ENCODE measurements around the gene RCC2.

RCC2 gene

DNA sequence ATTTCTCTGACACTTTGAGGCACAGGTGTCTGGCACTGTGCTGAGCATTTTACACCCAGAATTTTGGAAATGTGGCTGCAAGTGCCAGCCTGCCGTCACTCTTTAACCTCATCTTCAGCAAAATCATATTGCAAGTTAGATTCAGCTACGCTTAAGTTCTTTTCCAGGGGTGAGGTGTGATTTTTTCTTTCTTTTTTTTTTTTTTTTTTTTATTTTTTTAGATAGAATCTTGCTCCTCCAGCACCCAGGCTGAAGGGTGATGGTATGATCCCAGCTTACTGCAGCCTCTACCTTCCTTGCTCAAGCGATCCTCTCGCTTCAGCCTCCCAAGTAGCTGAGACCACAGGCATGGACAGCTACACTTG is 2.5 kb upstream of the RCC2 start:
- DNase-seq = no peak

DNA sequence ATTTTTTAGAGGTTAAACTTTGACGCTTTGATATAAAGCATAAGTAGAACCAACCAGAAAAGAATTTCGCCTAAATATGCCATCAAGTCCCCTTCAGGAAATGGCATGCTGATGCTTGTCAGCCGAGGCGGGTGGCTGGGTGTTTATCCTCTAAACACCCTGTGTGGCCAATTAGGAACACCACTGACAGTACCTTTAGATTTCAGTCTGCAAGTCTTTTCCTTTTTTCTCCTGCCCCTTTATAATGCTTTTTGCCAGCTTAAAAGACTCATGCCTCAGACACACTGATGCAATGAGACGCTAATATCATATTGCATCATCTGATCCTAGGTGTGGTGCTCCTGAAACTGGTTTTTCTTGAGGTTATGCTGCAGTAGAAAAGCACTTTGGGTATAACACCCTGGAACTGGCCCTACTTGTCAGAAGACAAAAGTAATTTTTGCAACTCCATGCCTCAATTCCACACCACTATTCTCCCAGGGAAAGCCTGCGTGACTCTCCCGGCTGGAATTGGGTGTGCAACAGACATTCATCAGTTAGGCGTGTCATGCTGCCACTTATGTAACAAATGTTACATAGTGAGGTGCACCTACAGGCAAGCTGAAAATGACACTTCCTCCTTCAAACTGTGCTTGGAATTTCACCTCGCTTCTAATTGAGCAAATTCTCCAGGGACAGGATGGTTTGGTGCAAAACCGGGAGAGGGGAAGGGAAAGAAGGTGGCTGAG is 2.0 kb upstream of the RCC2 start:
- DNase-seq = peak; percentile 70

DNA sequence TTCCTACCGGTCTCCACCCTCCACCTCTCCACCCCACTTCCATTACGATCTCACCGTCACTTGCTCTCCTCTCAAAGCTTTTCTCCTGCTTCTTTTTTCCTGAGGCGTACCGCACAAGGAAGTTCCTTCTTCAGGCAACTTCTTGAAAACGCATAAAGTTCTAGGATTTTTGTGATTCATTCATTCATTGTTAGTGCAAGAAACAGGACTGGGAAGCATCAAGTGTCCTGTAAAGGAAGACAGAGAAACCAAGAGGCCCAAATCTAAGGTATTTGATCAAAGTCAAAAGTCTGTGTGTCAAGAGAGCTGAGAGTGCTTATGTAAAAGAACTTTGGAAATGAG is 1.3 kb upstream of the RCC2 start:
- no peak for DNase-seq

DNA sequence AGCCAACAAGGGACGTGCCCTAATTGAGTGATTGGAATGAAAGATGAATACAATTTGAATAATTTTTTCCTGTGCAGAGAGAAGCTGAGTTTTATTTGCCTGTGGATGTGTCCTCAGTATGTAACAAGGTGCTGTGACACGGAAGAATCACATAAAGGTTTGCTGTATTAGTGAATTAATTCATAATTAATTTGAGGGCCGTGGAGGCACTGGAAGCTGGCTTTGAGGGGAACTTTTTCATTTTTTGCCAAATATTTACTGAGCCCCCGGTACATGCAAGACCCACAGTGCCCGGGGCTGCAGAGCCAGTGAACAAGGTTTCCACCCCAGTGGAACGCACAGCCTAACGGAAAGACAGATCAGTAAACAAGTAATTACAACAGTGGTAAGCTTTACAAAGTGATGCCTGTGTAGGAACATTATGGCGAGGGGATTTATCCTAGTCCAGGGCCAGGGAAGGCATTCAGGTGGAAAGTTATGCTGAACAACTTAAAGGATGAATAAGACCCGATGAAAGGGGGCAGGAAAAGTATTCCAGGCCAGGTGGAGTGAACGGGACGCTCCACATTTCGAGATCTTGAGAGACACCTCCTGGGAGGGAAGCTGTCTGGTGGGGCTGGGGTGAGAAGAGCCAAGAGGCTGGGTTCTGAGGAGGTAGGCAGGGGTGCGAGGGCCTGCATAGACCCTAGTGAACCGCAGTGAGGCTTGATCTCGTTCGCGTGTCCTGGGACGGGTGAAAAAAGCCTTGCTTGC is 773 bp upstream of the RCC2 start:
- DNase-seq = no peak

DNA sequence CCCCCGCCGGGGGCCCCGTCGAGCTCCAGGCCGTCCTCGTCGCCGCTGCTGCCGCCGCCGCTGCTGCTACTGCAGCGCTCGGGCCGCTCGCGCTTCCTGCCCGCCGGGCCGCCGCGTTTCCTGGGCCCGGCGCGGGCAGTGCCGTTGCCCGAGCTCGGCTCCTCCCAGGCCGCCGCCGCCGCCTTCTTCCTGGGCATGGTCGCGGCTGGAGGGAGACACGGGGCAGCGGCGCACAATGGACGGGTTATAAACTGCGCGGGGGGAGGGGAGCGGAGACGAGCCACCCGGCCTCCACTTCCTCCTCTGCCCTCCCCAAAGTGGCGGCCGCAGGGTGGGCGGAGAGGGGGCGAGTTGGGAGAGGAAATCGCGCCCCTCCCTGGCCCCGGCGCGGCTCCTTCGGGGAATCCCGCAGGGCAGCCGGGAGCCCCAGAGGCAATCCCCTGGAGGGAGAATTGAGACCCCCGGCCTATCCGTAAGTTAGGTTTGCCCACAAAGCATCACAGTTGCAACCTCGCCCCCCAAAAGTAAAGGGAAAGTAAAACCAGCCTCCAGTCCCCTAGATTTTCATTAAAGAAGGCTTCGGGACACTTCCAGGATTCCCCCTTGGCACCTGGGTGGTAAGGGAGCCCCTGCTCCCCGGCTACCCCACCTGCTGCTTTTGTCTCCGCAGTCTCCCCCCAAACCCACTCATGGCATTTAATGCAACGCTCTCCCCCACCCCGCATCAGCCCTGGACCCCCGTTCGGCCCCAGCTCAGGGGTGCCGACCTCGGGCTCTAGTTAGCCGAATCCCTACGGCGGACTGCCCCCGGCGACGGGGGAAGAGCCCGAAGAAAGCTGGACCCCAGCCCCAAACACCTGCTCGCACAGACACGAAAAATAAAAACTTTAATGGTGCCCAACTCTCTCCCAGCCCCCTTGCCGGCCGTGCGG is 893 bp downstream of the RCC2 start:
- peak; percentile 69 for DNase-seq

DNA sequence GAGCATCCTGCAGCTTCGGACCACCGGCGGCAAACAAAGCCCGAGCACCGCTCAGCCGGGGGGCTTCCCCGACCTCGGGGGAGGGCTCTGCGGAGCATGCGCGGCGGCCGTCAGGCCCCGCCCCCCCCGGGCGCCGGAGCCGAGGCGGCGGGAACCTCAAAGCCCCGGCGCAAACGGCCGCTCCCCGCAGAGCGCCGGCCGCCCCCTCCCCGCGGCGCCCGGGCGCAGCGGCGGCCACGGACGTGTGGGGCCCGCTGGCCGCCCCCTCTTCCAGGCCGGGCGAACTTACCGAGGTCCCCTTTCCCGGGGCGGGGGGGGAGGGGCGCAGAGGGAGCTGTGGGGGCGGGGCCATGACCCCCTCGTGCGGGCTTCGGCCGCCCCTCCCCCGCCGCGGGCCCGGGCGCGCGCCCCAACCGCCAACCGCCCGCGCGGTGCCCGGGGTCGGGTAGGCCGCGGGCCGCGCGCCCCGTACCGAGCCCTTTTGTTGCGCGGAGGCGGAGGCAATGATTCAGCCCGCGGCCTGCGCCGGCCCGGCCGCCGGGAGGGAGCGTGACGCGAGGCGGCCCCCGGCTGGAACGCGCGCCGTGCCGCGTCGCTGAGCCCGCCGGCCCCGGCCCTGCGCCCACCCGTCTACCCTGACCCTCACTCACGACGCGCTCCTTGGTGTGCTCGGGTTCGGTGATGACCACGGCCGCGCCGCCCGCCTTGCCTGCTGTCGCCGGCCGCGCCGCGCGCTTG is 1.7 kb downstream of the RCC2 start:
- DNase-seq = peak; percentile 58

DNA sequence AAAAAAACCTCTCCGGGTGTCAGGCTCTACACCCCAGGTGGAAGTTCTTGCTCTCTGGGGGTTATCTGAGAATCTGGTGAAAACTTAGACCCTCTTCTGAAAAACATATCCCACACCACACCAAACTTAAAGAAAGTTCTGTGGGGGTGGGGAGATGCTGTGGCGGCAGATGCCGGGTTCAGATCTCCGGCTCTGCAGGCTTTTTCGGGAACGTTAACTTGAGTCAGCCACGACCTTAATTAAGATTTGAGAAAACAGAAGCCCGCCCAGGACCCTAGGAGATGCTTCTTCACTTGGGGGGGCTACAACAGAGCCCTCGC is 2.3 kb downstream of the RCC2 start:
- DNase-seq = no peak

DNA sequence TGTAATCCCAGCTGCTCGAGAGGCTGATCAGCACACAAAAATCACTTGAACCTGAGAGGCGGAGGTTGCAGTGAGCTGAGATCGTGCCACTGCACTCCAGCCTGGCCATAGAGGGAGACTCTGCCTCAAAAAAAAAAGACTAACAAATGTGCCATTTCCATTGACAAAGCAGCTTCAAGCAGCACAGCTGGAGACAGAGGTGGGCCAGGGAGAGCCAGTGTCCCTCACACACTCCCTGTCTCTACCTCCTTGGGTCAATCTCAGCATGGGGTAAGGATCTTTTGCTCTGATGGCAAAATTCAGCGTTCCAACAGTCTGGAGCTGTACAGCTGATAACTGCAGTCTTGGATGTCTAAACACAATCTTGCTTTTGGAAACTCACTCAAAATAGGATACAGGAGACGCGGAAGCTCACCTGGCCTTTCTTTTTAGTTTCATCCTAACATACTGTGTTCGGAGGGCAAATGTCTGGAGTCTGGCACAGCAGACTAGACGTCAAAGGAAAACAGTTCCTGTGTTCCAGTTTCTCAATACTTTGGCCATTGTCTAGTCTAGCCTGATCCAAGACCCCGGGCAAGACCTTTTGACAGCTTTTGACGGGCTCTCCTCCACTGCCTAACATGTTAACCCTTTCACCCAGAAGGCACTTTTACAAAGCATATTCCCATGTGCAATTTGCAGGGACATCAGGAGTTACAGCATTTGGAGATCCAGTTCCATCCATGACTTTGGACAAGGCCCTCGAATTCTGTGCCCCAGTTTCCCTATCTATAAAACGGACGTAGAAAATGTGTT is 2.9 kb downstream of the RCC2 start:
- no peak for DNase-seq

DNA sequence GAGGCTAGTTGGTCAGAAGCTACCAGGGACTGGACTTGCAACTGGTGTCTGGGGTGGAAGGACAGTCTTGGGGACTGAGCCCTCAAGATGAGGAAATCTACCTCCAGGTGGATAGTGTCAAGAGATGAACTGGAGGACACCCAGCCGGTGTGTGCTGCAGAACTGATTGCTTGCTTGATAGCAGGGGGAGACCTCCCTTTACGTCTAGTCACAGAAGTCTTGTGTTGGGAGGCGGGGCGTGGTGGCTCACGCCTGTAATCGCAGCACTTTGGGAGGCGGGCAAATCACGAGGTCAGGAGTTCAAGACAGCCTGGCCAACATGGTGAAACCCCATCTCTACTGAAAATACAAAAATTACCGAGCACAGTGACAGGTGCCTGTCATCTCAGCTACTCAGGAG is 4.9 kb downstream of the RCC2 start:
- no peak for DNase-seq

DNA sequence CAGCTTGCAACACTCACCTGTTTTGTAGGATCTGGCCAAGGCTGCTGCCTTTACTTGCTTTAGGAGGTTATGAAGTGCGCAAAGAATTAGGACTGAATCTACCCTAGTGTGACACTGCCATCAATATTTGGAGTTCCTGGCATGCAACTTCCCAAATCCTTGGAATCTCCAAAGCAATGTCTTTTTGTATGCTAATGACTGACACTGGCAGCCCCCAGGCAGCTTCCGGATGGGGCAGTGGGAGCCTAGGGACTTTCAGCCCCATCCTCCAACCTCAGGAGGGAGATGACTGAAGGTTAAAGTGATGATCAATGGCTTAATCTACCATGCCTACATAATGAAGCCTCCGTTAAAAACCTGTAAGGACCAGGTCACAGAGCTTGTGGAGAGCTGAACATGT is 5.5 kb downstream of the RCC2 start:
- no peak for DNase-seq

DNA sequence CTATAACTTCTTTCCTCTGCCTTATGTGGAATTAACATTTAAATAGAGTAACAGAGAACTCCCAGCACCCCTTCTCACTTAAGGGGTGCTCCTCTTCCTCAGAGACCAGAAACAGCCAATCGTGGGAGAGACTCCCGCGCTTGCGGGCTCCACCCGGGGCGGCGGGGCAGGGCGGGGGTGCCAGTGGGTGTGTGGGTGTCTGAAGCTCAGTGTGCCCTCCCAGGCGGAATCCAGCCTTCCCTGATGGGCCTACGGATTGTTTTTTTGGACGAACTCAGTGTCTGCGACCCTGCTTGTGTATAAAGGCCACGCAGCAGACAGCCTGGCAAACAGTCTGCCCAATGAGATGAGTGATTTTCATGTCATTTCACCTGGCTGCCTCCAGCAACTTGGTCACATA is 6.2 kb downstream of the RCC2 start:
- DNase-seq = no peak

DNA sequence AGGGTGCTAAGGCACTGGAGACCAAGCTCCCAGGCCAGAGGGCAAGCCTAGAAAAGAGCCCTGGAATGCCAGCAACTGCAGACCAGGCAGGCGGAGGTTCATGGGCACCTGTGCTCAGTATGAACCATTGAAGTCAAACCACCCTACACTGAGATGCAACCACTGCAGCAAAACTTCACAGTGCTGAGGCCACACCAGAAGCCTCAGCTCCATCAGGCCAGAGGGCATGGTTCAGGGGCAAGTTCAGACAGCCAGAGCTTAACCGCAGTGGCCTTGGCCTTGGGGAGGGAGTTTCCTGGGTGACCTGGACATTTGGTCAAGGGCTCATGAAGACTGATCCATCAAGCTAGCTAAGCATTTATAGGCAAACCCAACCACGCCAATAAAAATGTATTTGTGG is 7.1 kb downstream of the RCC2 start:
- DNase-seq = no peak

DNA sequence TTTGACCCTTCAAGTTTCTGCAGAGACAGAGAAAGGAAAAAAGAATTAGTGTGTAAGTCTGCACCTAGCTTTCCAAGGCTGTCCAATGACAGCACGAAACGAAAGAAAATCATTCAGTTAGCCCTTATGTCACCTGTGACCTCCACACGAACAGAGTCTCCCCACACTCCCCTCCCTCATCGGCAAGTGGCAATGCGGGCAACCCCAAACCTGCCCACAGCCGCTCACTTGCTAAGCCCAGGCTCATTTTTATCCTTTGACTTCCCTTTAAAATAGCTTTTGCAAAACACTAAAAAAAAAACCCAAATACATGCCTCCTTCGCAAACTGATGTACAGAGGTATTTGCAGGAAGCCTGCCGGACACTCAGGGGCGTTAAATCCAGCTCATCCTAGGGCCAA is 10.3 kb downstream of the RCC2 start:
- no peak for DNase-seq

DNA sequence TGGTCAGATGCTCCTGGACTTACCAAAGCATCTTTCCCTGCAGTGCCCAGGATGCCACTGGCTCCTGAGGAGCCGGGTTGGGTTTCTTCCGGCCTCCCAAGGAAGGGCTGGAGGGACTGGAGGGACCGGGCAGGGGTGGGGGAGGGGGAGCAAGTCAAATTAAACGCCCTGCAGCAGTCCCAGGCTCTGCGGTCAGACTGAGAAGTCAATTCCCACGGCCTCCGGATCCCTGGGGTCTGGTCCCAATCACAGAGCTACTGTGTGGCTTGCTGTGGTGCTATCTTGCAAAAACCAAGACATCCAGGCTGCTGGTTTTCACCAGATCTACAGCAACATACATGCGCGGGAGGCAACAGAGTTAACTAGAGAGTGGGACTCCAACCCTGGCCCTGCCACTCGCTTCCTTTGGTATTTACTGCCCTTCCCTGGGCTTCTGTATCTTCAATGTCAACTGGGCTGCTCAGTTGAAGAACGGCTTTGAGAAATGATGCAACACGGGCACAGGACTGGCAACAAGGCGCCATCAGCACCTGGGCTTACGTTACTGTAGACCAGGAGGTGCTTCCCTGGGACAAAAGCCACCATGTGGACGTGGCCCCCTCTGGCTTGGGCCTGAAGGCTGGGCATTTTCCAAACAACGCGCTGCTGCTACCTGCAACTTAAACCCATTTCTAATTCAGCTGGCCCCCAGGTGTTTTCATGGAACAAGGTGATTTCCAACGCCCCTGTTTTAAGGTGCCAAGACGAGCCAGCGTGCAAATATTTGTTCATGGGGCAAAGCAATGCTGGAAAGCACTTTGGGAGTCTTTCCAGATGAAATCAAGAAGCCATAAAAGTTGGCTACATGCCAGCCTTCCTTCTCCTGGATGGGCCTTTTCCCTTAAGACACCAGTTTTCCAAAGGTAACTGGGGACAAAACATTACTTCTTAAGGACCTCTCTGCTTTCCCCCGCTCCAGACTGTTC is 11.5 kb downstream of the RCC2 start:
- DNase-seq = no peak

DNA sequence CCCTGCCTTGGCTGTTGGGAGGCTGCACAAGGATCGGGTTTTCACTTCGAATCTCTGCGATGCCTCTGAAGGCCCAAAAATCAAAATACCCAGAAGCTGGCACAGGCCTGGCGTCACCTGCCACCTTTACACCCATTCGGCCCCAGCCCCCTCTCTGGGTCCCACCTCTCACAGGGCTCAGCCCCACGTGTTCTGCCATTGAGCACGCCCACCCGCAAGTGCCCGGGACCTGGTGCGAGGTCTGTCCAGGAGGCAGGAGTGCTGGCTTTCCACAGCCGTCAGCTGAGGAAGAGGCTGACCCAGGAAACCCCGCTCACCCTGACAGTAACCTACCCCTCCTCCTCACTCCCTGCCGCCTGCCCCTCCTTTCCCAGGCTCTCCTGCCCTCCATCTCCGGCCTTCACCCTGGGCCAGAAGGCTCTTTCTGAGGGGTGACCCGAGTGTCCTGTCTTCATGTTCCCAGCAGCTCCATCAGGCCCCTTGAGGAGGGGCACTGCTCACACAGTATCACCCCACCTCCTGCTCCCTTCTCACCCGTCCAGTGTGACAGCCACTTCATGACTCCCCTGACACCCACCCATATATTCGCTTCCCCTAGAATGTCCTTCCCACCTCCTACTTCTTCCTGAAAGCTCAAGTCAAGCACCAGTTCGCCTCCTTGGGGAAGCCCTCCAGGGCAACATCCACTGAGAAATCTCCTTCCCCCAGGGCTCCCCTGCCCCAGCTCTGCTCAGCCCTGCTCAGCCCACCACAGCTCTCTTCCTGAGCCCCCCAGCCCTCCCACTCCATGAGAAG is 13.5 kb downstream of the RCC2 start:
- no peak for DNase-seq

DNA sequence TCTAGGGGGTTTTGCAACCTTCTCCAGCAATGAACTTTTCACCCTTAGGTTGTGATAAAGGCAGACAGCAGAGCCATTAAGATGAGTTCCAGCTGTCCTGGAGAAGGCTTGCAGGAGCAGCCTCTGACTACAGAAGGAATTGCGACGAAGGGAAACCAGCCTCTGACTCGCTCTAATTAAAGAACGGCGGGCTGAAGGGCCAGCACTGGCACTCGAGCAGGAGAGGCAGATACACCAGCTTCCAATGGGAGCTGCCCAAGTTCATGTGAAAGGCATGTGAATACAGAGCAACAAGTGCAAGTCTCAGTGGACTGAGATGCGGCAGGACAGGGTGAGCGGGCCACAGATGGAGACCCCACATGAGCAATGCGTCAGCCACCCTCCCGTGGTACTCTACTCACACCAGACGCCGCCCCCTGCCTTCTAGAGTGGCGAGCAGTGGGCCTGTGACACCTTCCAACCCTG is 15.7 kb downstream of the RCC2 start:
- DNase-seq = peak; percentile 51

DNA sequence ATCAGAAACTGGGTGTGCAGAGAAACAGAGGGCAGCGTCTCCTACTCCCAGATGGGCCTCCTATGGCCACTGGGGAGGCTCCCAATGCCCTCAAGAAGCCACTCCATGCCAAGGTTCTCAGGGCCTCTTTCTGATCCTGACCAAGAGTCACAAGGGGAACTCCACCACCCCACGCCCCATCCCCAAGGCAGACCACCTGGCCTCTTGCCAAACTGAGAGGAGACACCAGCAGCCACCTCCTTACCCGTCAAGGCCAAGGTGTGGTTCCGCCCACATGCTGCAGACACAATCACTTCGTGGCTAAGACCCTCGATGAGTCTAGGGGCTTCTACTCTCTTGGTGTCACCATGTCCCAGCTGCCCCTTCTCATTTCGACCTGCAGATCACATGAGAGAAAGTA is 17.0 kb downstream of the RCC2 start:
- DNase-seq = no peak

DNA sequence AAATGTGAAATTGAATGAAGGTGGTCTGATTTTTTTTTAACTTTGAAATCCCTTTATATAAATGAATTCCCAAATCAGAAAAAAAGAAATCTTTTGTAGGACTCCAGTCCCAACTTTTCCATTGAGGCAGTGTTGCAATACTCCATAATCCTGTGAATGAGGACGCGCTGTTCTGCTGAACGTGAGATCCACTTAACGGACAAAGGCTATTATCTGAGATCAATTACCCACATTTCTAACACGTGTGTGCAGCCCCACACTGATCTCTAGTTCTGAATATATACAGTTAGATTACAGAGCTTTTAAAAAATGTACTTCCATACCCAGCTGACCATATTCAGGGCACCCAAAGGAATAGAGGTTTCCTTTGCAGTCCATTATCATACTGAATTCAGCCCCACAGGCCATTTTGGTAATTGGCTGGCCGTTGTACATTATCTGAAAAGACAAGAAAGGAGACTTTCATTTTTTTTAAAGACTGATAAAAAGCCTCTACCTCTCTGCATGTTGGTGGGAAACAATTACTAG is 19.0 kb downstream of the RCC2 start:
- DNase-seq = no peak

DNA sequence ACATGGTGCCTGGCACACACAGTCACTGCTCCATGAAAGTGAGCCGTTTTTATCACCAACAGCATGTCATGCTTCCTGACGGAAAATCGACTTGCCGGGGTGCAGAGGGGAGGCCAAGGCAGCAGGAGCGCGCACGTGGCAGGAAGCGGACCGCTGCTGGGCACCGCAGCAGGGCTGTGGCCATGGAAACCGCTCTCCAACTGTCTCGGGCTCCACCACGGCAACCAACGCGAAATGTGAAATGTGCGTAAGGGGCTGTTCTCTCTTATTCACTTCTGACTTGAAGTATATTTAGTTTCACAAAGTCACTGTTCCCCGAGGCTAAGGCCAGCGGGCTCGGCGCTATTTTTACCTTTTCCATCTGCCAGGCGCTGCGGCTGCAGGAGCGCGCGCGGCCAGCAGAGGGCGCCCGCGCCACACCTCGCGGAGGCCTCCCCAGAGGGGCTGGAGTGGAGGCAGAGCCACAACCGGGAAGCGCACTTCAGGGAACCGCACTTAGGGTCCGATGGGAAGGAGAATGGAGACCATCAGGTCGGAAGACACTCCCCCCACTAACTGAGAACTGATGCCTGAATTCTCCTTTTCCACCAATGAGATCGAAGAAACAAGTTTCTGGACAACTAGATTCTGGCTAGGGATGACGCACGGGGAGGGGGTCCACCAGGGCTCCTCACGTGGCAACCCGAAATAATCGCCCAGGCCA is 19.7 kb downstream of the RCC2 start:
- peak; percentile 52 for DNase-seq

Measured in fibroblast of skin of right biceps (primary cell).